KMS-11 (cell line): Measurements from ENCODE around the gene RUNDC3A.

Experiments
- H2AFZ ChIP-seq: fragments of 200-600 bp; sonication (generic); 2 replicates; pipeline ENCODE4 v1.6.1; 2016; ENCODE audit warnings: antibody characterized with exemption, mixed run types, low read depth
- H3K27ac ChIP-seq: fragments of 200-600 bp; sonication (generic); 2 replicates; pipeline ENCODE4 v1.6.1; 2016; ENCODE audit warnings: mild to moderate bottlenecking, mixed run types
- H3K27me3 ChIP-seq: fragments of 200-600 bp; sonication (generic); 2 replicates; pipeline ENCODE4 v1.6.1; 2017; ENCODE audit warnings: mild to moderate bottlenecking, low read depth, mixed run types, moderate library complexity; ENCODE audit not compliant: insufficient read depth
- H3K36me3 ChIP-seq: fragments of 200-600 bp; sonication (generic); 2 replicates; pipeline ENCODE4 v1.6.1; 2017; ENCODE audit warnings: mild to moderate bottlenecking, mixed run types; ENCODE audit not compliant: insufficient read depth
- H3K4me1 ChIP-seq: fragments of 200-600 bp; sonication (generic); 2 replicates; pipeline ENCODE4 v1.6.1; 2016; ENCODE audit warnings: mild to moderate bottlenecking, low read depth, mixed run types; ENCODE audit not compliant: poor library complexity, severe bottlenecking
- H3K4me2 ChIP-seq: fragments of 200-600 bp; sonication (generic); 2 replicates; pipeline ENCODE4 v1.7.0; 2016; ENCODE audit warnings: mild to moderate bottlenecking, mixed run types
- H3K4me3 ChIP-seq: fragments of 200-600 bp; sonication (generic); IDR thresholded peaks from 2 replicates; pipeline ENCODE4 v1.6.1; 2017; ENCODE audit warnings: low read depth, low read length, mixed read lengths; ENCODE audit not compliant: insufficient read depth
- H3K79me2 ChIP-seq: fragments of 200-600 bp; sonication (generic); 2 replicates; pipeline ENCODE4 v1.6.1; 2016; ENCODE audit warnings: low read depth, mixed run types; ENCODE audit not compliant: insufficient read depth
- H3K9ac ChIP-seq: fragments of 200-600 bp; sonication (generic); 2 replicates; pipeline ENCODE4 v1.6.1; 2016; ENCODE audit warnings: mild to moderate bottlenecking, mixed run types
- H4K20me1 ChIP-seq: fragments of 200-600 bp; sonication (generic); 2 replicates; pipeline ENCODE4 v1.6.1; 2016; ENCODE audit warnings: mild to moderate bottlenecking, mixed run types; ENCODE audit not compliant: insufficient read depth
- CTCF ChIP-seq: fragments of 200-600 bp; sonication (generic); conservative IDR thresholded peaks from 2 replicates; pipeline ENCODE4 v1.6.1; 2017; ENCODE audit warnings: low read depth, mild to moderate bottlenecking, antibody characterized with exemption, low read length, moderate library complexity, mixed read lengths

The RUNDC3A gene

GRCh38 chr17:44354582-44355561, 46.5 kb downstream of the RUNDC3A start:
- H3K36me3 ChIP-seq = no peaks in the 10 kb centered on the region
- no peaks in the 10 kb centered on the region for H4K20me1 ChIP-seq
- no peak for TF ChIP-seq CTCF
- H3K27me3 ChIP-seq = no peaks in the 10 kb centered on the region
- H3K79me2 ChIP-seq = no peaks in the 10 kb centered on the region
- no peak overlapping the region for H3K4me3 ChIP-seq
- no peak overlapping the region for H3K27ac ChIP-seq
- H2AFZ ChIP-seq = no peak overlapping the region
- H3K9ac ChIP-seq = no peak overlapping the region
- H3K4me1 ChIP-seq = peaks cover 6% of the 10 kb centered on the region
- H3K4me2 ChIP-seq = no peak overlapping the region

- no peaks in the 10 kb centered on the region for H3K79me2 ChIP-seq
- H3K27ac ChIP-seq = no peak overlapping the region
- H3K4me1 ChIP-seq = peaks cover 6% of the 10 kb centered on the region
- no peaks in the 10 kb centered on the region for H3K36me3 ChIP-seq
- H3K27me3 ChIP-seq = no peaks in the 10 kb centered on the region
- no peak overlapping the region for H3K9ac ChIP-seq
- H3K4me3 ChIP-seq = no peak overlapping the region
- TF ChIP-seq CTCF = no peak
- H4K20me1 ChIP-seq = no peaks in the 10 kb centered on the region
- H3K4me2 ChIP-seq = no peak overlapping the region
- no peak overlapping the region for H2AFZ ChIP-seq
Observed at GRCh38 chr17:44355642-44356099, 47.3 kb downstream of the RUNDC3A start.

- Histone ChIP-seq H3K4me3 (no peak overlapping the region), H3K36me3 (no peaks in the 10 kb centered on the region), H4K20me1 (no peaks in the 10 kb centered on the region), H3K27ac (no peak overlapping the region), H3K9ac (no peak overlapping the region), H3K4me1 (peaks cover 6% of the 10 kb centered on the region), H3K79me2 (no peaks in the 10 kb centered on the region), H3K4me2 (no peak overlapping the region), H2AFZ (no peak overlapping the region), H3K27me3 (no peaks in the 10 kb centered on the region)
- no peak for TF ChIP-seq CTCF
Observed at GRCh38 chr17:44356241-44356640, 47.8 kb downstream of the RUNDC3A start.

GRCh38 chr17:44358066-44358465, 49.7 kb downstream of the RUNDC3A start:
- no peaks in the 10 kb centered on the region for H3K79me2 ChIP-seq
- peaks cover 13% of the 10 kb centered on the region for H3K4me1 ChIP-seq

More at GRCh38 chr17:44358066-44358465, 49.7 kb downstream of the RUNDC3A start:
- no peak overlapping the region for H3K9ac ChIP-seq
- TF ChIP-seq CTCF = no peak
- no peak overlapping the region for H3K4me3 ChIP-seq
- H3K36me3 ChIP-seq = no peaks in the 10 kb centered on the region
- no peak overlapping the region for H3K4me2 ChIP-seq
- no peak overlapping the region for H2AFZ ChIP-seq
- no peaks in the 10 kb centered on the region for H3K27me3 ChIP-seq
- no peak overlapping the region for H3K27ac ChIP-seq
- no peaks in the 10 kb centered on the region for H4K20me1 ChIP-seq
